ENCODE measurements around the gene STK32A.
A peak's percentile ranks its signal among the peaks of the same experiment; 100 is the strongest.

Gene STK32A

DNA sequence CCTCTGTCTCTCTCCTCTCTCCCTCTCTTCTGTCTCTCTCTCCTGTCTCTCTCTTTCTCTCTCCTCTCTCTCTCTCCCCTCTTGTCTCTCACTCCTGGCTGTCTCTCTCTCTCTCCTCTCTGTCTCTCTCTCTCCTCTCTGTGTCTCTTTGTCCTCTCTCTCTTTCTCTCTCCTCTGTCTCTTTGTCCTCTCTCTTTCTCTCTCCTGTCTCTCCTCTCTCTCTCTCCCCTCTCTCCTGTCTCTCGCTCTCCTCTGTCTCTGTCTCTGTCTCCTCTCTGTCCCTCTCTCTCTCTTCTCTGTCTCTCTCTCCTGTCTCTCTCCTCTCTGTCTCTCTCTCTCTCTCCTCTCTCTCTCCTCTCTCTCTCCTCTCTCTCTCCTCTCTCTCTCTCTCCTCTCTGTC is 25.0 kb downstream of the STK32A start:
- no peak for DNase-seq (ENCODE audit: low read depth)

DNA sequence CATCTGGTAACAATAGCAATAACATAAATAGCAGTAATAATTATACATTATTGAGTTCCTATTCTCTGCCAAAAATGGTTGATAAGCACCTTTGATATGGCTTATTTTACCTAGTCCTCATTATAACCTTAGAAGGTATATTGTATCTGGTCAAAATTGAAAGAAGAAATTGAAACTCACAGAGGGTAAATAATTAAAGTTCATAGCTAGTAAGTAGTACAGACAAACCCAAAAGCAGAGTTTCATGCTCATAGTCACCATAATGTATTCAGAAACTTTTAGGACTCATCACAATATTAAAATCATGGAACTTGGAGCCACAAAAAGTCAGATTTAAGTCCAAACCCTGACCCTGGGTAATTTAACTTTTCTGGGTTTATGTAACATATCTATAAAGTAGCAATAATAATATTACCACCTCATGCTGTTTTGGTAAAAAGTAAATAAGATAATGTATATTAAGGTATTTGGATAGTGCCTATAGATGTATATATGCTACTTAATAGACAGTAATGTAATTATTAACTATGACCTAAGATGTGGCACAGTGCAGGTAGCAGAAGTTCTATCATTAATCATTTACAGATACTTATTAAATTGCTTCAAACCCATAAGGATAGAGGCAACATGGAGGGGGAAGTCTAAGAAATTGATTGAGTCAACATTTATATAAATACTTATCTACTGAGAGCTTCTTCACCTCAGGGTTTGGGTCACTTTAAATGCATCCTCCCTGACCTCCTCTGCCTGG is 32.4 kb downstream of the STK32A start:
- DNase-seq (ENCODE audit: low read depth) = no peak

DNA sequence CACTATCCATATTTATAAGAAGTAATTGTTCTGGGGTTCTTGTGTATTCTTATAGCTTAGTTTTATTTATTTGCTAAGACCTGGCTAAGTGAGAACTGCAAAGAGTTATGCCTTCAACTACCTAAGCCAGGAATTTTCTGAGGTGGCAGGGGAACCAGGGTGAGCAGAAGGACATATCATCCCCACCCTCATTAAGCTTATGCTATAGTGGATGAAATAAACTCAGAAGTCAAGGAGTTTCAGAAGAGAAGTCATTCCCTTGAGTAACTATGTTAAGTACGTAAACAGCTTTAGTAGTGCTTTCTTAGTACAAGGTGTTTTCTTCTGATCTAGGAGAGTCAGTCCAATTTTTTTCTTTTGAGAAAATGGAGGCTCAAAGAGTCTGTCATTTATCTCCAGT is 41.7 kb downstream of the STK32A start:
- no peak for DNase-seq (ENCODE audit: low read depth)

DNA sequence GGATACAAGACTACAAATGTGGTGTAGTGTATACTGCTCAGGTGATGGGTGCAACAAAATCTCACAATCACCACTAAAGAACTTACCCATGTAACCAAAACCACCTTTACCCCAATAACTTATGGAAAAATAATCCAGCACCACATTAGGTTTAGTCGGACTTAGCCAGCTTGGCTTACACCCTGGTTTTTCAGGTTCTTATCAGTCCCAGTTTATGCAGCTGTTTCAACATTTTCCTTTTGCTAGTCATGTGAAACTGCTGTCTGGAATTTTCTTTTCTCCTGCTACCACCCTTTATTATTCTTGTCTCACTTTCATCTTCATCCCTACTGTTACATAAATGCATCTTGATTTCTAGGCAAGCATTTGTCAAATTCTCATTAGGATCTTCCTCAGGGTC is 51.5 kb downstream of the STK32A start:
- DNase-seq (ENCODE audit: low read depth) = no peak

DNA sequence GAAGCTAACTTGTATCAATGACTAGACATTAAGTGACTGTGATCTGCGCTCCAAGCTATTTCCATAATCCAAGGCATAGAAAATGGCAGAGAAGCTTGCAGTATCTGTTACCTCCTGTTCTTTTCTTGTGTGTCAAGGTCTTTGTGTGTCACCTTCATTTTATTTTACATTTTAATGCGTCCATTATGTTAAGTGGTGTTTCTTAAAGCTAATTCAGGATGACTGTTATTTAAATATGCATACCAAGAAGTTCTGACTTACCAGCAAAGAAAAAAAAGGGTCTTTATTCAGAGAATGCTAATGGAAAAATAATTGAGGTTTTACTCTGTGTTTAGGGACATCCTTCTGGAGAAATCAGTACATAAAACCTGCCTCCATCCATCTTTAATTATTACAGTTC is 52.3 kb downstream of the STK32A start:
- DNase-seq (ENCODE audit: low read depth) = no peak

DNA sequence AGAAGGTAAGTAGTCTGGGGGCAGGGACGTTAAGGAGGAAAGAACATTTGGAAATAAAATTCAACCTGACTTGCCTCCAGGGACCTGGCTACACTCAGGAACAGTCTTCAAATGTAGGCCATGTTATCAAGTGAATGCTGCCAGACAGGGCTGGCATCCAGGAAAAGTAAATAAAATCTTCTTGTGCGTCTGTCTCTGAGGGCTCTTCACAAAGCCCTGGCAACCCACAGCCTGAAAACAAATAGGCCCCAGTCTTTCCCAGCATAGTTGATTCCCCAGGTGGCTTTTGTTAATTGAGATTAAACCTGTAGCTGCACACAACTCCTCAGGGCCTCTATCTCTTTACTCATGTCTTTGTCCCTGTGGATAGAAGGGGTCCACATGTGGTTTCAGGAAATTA is 55.4 kb downstream of the STK32A start:
- DNase-seq (ENCODE audit: low read depth) = no peak

DNA sequence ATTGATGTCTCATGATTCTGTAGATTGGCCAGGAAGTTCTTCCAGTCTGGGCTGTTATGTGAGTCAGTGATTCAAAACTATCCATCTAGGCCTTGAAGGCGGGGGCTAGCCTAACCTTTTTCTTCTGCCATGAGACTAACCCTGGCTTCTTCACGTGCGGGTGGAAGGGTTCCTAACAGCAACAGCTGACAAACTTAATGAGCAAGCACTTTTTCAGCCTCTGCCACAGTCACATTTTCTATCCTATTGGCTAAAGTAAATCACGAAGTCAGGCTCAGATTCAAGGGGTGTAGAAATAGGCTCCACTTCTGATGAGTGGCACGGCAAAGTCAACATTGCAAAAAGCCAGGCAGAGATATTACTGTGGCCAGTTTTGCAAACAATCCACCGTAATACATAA is 68.4 kb downstream of the STK32A start:
- DNase-seq (ENCODE audit: low read depth) = peak; percentile 3

DNA sequence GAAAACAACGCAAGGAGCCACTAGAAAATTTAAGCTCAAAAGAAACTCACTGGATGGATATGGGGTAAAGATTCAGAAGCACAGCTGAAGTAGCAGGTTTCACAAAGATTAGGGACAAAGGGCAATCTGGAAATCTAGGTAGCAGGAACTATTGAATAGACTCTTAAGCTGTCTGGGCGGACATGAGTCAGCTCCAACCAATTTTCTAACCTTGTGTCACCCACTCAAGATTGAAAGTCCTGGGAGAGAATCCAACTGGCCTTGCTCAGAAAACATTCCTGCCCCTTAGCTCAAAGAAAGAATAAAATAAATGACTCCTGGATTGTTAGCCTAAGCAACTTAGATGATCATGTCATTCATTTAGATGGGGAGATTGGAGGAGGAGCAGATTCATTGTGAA is 69.2 kb downstream of the STK32A start:
- DNase-seq (ENCODE audit: low read depth) = peak; percentile 83

DNA sequence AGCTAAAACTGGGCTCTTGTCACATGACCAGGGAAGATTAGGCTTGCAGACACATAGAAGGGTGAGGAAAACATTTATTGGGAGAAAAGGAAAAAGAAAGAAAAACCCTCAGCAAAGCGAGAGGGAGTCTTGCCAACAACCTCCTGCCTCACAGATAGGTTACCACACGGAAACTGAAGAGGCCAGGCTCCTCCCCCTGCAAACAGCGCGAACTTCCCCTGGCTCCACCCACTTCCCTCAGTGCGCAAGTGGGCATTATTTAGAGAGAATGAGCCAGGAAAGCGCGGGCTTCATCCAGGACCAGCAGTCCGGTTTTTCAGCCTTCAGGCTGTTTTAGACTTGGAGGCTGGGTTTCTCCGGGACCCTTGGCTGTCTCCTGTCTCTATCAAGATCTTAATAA is 70.3 kb downstream of the STK32A start:
- DNase-seq (ENCODE audit: low read depth) = no peak

DNA sequence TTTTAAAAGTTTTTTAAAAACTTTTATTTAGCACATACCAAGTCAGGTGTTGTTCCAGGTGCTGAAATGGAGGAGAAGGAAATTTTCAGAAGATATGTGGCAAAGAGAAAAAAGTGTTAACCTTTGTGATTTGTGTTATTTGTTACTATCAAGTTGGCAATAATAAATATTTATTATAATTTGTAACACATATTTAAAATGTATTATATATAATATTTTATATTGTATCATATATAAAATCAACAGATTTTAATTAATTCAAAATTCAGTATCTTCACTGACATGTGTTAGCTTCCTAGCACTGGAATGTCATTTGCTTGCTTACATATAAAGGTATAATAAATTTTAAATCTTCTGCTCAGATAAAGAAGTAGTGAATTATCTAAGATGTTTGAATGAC is 71.5 kb downstream of the STK32A start:
- DNase-seq (ENCODE audit: low read depth) = no peak

DNA sequence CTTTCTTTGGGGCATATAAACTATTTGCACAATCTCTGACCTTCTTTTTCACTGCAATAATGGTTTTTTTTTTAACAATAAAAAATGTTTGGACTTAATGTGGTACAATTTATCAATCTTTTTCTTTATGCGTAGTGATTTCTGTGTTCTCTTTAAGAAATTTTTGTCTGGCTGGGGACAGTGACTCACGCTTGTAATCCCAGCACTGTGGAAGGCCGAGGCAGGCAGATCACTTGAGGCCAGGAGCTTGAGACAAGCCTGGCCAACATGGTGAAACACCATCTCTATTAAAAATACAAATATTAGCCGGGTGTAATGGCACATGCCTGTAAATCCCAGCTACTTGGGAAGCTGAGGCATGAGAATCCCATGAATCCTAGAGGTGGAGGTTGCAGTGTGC is 72.3 kb downstream of the STK32A start:
- DNase-seq (ENCODE audit: low read depth) = no peak

DNA sequence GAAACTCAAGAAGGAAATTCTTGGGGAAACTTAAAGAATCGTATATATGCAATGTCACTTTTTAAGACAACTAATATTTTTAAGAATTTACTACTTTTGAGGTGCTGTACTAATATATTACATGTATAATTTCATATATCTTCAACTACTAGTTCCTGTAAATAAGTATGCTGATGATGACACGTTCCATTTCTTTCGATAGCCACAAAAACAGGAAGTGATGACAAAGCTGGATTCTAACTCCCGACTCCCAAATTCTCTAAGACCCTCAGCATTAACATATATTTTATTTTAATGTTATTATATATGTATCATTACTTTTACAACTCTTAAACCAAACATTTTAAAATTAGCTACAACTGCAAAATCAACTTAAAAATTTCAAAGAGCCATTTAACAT is 74.8 kb downstream of the STK32A start:
- DNase-seq (ENCODE audit: low read depth) = no peak

DNA sequence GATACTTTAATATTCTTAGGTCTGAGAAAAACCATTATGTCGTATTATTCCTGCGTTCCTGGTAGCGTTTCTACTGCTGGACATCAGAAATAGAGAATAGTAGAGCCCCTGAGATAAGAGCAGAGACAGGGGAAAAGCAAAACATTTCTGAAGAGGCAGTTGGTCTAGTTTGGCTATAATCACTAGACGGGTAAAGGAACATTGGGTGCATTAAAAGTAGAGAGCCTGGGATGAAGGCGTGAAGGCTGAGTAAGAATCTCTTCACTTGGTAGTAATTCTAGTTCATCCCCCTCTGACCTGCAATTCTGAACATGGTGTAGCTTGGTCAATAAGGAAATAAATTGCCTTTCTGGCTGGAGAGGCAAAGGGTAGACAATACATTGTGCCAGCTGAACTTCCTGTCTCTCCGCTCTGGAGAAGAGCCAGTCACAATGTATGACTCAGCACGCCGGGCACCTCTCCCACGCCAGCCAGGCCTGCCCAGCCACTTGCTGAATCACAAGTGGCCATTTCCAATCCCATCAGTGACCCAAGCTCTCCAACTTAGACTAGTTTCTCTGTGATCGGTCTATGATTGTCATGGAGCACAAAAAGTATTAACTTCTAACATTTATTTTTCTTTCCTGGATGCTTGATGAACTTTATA is 75.4 kb downstream of the STK32A start:
- peak; percentile 64 for DNase-seq (ENCODE audit: low read depth)

DNA sequence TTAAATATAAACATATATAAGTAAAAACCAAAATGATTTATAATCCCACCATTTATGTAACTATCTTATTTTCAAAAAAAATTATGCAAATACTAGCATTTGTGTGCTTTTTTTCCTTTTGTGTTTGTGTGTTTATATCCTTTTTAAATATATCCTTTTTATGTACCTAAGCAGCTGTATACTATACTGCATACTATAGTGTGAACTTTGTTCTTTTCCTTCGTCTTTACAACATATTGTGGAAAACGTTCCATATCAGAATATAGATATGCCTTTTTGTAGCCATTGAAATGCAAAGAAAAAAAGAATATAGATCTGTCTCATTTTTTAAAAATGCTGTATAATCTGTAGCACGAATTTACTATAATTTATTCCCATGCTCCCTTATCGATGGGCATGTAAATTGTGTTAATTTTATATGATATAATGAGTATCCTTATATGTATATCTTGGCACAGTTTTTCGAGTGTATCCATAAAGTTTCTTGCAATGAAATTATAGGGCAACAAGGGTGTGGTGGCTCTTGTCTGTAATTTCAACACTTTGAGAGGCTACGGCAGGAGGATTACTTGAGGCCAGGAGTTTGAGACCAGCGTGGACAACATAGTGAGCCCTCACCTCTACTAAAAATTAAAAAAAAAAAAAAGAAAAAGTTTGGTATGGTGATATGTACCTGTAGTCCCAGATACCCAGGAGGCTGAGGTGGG is 83.3 kb downstream of the STK32A start:
- no peak for DNase-seq (ENCODE audit: low read depth)

DNA sequence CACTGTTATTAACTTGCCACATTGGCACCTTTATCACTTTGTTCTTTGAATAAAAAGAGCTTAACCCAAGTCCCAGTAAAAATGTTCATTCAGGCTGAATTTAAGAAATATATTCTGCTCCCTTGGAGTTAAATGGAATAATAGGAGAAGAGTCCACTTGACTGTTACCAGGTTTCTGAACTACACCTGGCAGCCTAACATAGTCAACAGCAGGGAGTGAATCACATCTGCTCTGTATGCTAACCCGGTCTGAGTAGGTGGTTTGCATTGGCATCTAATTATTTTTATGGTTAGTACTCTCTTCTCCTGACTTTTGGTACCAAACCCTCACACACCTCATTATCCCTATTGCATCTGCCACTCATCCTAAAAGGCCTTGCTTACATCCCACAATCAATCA is 86.7 kb downstream of the STK32A start:
- DNase-seq (ENCODE audit: low read depth) = no peak

DNA sequence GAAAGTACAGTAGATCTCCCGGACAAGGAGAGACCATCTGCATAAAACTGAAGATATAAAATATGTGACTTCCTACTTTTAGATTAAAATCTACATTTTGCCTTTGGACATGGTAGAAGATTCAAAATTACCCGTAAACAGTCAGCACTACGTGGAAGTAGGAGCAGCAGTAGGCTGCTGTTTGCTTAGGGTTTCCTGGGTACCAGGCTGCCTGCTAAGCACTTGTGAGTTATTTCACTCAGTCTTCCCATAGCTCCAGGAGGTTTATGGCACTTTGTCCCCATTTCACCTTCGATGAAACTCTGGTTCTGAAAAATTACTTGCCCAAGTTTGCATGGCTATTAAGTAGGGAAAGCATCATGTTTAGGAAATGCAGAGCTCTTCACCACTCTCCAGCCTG is 92.6 kb downstream of the STK32A start:
- no peak for DNase-seq (ENCODE audit: low read depth)

DNA sequence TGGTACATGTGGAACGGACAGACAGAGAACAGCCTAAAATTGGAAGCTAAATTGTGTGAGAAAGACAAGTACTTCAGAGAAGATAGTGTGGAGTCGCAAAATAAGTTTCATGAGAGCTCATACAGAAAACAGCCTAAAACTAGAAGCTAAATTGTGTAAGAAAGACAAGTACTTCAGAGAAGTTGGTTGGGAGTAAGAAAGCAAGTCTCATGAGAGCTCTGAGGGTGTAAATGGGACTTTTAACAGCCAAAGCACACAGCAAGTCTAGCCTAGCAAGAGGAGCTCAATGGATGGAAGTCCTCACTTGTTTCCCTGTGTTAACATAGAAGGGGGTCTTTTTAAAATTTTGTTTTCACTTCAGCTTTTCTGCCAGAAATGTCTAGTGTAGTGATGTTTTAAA is 93.1 kb downstream of the STK32A start:
- no peak for DNase-seq (ENCODE audit: low read depth)

DNA sequence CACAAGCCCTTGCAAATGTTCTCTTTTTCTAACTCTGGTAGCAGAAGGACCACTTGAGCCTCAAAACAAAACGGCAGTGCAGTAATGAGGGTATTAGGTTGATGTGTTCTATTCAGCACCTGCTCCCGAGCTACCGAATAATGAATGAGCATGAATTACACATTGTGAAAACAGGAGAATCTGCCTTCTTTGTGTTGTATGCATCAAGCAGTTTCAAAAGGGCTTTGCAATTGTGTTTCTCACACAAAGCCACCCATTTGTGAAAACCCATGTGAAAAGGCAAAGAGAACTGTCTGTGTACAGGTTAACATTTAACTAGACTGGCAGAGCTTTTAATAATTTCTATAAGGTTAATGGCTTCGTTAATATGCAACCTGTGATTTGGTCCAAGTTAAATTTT is 97.8 kb downstream of the STK32A start:
- no peak for DNase-seq (ENCODE audit: low read depth)

DNA sequence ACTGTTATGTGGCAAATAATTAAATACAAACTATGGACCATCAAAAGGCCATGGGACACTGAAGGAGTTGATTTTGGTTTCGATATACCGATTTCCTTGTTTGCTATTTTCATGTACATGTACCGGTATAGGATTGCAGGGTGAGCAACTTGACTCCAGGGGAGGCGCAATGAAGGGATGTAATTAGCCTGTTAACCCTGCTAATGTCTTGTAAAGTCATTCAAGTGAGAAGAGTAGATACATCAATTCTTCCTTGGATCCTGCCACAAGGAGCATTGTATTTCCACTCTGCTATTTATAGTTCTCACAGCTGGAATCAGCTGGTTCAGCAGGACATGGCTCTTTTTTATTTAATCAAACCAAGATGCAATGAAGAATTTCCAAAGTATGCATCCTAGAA is 102.0 kb downstream of the STK32A start:
- no peak for DNase-seq (ENCODE audit: low read depth)

DNA sequence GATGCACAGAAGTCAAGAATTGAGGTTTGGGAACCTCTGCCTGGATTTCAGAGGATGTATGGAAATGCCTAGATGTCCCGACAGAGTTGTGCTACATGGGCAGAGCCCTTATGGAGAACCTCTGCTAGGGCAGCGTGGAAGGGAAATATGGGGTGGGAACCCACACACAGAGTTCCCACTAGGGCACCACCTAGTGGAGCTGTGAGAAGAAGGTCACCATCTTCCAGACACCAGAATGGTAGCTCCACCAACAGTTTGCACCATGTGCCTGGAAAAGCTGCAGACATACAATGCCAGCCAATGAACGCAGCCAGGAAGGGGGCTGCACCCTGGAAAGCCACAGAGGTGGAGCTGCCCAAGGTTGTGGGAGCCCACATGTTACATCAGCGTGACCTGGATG is 104.5 kb downstream of the STK32A start:
- DNase-seq (ENCODE audit: low read depth) = no peak

DNA sequence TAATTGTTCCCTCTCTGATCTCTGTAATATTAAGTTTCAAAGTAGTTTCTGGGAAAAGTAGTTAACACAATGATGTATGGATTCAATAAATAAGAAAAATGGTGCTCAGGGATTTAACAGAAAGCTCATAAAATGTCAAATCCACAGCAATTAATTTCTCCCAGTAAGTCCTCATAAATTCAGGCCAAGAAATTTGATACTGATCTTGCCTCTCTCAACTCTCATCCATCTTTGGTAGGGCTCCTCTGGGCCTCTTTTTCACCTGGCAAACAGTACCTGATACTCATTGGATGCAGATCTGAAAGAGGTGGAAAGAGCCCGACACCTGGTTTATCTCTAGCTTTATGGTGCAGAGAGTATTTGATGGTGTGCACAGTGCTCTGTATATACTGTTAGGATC is 106.1 kb downstream of the STK32A start:
- DNase-seq (ENCODE audit: low read depth) = no peak

DNA sequence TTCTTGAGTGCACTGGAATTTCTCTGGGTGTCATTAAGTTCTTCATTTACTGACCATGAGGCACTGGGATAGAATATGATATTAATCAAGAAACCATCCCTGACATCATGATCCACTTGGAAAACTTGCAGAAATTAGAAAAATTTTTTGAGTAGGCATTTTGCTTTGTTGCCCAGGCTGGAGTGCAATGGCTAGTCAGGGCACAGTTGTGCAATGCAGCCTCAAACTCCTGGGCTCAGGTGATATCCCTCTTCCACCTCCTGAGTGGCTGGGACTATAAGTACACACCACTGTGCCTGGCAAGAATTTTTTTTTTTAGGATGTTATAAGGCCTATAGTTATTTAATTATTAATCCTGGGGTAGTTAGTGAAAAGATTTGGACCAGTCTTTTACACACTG is 106.5 kb downstream of the STK32A start:
- no peak for DNase-seq (ENCODE audit: low read depth)

DNA sequence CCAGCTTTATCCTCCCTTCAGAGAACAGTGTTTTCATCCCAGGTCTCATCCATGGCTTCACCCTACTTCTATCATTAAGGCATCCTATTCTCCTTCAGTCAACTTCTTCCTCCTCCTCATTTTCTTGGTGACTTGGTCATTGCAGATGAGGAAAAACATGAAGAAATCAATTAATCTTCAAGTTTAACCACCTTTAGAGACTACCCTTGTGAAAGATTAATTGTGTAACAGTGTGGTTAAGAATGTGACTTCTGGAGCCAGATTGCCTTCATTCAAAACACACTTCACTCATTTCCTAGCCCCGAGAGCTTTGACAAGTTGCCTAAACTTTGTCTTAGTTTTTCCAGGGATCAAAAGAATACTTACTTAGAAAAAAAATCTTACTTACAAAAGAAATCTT is 110.0 kb downstream of the STK32A start:
- DNase-seq (ENCODE audit: low read depth) = no peak

Data from EH (cell line).